HG02970 (cell line): ENCODE data around the gene VRK2.

Experiments used
- ATAC-seq: cut with Tn5 transposase; IDR thresholded peaks from one replicate; pipeline ENCODE4 v1.9.1; 2021; ENCODE audit warnings: mild to moderate bottlenecking, moderate library complexity, moderate number of reproducible peaks; ENCODE audit not compliant: unreplicated experiment, low FRiP score

VRK2 gene

DNA sequence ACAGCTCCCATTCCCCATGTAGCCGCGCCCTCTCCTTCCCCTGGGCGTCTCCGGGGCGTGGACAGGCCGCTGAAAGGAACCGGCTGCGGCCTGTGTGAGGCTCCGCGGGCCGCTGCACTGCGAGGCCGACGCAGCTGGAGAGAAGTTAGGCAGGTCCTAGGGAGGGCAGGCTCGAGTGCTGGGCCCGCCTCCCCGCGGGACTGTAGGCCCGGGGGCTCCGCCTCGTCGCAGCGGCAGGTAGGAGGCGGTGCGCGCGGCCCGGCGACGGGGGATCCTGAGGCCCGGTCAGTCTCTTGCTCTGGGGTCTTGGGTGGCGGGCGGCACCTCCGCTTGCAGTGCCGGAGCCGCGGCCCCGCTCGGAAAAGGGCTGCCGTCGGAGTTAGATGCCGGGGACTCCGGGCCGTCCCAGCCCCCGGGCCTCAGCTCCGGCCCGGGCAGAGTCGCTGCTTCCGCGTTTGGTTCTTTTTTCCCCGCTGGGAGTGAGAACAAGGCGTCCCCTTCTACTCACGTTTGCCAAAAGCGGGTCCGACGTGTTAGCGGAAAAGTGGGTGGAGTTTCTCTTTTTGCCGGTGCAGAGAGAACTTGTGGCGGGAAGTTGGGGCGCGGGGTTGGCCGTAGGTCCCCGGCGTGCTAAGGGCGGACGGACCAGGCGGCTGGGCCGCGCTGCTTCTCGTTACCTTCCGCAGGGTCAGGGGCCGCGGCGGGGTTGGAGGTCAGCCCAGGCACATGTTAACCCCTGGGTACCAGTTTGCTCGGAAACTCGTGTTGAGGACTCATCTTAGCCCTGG, at the start of gene VRK2:
TSS of gene VRK2 (plus strand) at position 222 of the 788 bp plus-strand sequence. CDS start 2,026 bp downstream, outside the sequence.
- peak; percentile 91 for ATAC-seq

GRCh38 chr2:58006256-58006951, 40.2 kb upstream of the VRK2 start:
- peak; percentile 53 for ATAC-seq

- ATAC-seq = peak; percentile 32
Observed at GRCh38 chr2:58006952-58007284, 39.7 kb upstream of the VRK2 start.

- no peak for ATAC-seq
Observed at GRCh38 chr2:58010599-58010998, 36.0 kb upstream of the VRK2 start.

- ATAC-seq = peak; percentile 55
Observed at GRCh38 chr2:58019229-58019628, 27.4 kb upstream of the VRK2 start.

DNA sequence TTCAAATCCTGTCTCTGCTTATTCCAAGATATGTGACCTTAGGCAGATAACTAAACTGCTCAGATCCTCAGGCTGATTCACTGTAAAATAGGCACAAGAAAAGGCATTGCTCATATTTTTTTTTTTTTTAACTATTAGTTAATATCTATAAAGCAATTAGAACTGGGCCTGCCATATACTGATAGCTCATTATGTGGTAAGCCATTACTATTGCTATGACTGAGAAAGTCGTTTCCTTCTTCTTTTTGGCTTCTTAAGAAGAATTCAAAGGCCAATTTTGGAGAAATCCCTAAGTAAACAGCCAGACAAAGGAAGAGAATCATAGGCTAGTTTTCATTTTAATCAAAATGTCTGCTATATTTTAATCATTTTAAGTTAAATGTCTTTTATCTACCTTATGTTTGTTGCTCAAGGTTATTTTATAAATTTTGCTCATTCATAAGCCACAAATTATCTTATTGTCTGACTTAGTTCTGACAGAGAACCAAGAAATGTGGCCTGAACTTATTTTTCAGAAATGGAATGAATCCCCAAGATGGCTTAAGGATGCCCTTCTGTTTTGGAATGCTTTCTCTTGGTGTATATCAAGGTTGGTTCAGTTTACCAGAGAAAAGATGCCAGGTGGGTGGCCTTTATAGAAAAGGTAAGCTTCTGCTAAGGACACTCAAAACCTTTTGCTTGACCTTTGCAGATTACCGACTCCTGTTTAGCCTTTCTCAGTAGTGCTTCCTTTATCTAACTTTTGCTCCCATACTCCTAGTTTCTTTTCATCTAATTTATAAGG, 21.3 kb upstream of the VRK2 start:
- ATAC-seq = no peak

DNA sequence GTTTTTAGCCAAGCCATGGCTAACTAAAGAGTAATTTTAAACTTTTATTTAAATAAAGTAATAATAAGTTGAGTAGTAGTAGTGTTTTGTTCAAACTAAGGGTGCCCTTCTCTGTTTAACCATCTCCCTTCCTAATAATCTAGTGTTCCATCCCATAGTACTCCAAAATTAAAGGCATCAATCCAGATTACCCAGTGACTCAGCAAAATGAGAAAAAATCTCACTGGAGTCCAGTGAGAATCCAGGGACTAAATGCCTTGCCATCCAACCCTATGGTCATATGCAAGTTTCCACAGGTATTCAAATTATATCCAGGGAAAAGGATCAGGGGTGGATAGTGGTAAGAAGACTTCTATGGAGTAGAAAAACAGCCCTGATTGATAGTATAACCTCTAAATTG, 19.6 kb upstream of the VRK2 start:
- ATAC-seq = no peak

DNA sequence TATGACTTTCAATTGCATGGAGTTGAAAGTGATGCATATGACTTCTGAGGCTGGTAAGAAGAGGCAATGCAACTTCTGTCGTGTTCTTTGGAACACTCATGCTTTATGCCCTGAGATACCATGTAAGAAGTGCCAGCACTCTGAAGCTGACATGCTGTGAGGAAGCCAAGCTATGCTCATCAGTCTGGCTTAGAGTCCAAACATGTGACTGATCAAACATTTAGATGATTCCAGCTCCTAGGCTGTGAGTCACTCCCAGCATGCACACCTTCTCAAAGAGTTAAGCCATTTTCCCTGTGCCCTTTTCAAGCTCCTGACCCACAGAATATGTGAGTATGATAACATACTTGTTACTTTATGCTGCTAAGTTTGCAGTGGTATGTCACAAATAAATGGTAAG, 15.8 kb upstream of the VRK2 start:
- ATAC-seq = no peak

DNA sequence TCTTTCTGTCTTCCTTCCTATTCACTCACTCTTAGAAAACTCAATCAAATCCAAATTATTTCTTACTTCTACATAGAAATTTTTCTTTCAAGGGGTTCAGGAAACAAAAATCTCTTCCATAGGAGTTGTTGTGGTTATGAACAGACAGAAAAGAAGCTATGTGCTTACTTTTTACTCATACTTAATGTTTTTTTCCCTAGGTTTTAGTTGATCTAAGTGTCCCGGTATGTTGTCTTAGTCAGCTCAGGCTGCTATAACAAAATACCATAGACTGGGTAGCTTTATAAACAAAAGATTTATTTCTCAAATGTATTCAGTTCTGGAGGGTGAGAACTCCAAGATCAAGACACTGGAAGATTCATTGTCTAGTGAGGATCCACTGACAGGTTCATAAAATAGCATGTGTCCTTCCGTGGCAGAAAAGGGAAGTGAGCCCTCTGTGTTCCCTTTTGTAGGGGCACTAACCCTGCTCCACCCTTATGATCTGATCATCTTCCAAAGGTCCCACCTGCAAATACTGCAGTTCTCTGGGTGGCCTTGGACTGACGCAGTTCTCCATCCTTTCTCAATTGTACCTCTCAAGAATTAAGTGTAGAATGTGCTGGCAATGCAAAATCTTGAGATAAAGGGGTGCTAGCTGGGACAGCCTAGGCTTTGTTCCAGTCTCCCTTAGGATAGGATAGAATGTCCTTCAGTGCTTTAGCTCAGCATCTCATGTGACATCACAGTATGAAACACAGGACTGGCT, 14.4 kb upstream of the VRK2 start:
- ATAC-seq = no peak

- ATAC-seq = no peak
Observed at GRCh38 chr2:58032764-58033080, 13.9 kb upstream of the VRK2 start.

- no peak for ATAC-seq
Observed at GRCh38 chr2:58033530-58033929, 13.1 kb upstream of the VRK2 start.

DNA sequence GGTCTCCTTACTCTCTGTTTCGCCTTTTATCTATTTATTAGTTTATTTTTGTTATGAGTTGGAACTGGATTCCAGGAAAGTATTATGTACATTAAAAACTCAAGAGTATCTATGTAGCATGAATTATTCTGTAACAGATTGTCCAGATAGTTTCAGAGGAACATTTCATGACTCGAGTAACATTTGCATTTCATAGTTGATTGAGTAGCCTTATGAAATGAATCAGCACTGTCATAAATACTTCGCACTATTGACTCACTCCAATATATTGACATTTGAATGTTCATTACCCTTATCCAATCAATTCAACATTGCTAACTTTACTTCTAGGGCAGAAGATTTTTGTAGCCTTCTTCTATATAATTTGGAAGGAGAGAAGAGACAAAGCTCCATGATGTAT, 11.3 kb upstream of the VRK2 start:
- ATAC-seq = no peak

- ATAC-seq = peak; percentile 64
Observed at GRCh38 chr2:58039170-58039611, 7.4 kb upstream of the VRK2 start.

DNA sequence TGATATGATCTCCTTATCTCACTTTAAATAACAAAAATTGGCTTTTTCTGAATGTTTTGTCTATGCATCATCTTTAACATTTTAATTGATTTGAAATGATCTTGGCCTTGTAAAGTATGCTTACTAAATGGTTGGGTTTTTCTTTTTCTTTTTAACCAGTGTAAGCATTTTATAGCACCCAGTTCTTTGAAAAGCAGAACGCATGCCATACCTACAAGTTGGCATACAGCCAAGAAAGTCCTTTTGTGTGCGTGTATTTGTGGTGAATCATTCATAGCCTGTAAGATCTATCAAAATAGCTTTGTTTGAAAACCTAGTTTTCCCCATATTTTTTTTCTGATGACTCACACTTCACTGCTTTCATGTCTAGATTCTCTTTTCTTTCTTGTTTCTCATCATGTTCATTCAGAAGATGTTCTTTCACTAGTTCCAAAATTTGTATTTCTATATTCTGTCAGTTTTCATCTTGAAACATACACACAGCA, 4.1 kb upstream of the VRK2 start:
- ATAC-seq = no peak

DNA sequence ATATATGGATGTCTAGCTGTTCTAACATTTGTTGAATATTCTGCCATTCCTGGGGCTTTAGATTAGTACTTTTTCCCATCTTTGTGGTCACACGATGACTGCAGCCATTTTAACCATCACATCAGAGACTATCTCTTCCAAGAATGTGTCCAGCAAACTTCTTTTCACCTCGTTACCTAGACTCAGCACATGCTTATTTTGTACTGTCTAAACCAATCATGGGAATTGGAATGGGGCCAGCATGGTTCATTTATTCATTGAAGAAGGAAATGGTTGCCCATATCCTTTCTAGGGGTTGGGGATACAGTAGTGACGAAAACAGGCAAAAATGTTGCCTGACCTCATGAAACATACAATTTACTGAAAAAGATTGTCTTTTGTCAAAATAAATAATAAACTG, 2.5 kb upstream of the VRK2 start:
- no peak for ATAC-seq

GRCh38 chr2:58045580-58046334, 849 bp upstream of the VRK2 start:
- ATAC-seq = no peak

DNA sequence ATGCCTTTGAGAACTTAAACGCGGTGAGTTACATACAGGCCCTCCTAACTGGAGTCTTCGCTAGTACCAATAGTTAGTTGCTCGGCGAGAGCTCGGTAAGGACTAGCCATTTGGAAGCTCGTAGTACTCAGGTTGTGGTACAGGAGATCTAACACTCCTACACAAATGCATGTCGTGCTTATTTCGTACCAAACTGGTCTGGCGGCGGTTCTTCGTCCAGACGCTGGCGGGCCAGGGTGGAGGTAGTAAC, 346 bp upstream of the VRK2 start:
- ATAC-seq = no peak

DNA sequence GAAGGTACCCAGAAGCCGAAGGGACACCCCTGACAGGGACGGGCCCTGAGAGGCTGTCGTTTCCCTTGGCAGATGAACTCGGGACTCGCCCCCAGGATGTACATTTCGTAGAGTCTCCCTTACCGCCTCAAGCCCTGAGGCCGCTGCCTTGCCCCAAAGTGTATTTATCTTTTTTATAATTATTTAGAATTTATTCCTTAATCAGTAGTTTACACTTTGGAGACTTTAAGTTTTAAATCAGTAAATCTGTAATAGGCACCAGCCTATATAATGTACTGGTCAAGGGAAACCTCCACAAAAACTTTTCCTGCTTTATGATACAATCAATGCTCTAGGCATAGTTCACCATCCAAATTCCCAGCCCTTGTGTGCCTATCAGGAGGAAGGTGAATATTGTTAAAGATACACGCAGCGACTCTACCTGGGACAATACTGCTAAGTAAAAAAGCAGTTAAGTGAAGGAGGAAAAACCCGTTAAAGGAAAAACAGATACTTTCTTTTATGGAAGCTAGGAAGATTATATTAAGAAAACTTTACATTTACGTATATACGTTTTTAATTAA, 848 bp downstream of the VRK2 start:
- peak; percentile 37 for ATAC-seq

GRCh38 chr2:58047961-58048360, 1.4 kb downstream of the VRK2 start:
- no peak for ATAC-seq

- ATAC-seq = no peak
Observed at GRCh38 chr2:58051445-58051844, 4.8 kb downstream of the VRK2 start.
